Measurements from ENCODE around the gene RNGTT.

Gene RNGTT

DNA sequence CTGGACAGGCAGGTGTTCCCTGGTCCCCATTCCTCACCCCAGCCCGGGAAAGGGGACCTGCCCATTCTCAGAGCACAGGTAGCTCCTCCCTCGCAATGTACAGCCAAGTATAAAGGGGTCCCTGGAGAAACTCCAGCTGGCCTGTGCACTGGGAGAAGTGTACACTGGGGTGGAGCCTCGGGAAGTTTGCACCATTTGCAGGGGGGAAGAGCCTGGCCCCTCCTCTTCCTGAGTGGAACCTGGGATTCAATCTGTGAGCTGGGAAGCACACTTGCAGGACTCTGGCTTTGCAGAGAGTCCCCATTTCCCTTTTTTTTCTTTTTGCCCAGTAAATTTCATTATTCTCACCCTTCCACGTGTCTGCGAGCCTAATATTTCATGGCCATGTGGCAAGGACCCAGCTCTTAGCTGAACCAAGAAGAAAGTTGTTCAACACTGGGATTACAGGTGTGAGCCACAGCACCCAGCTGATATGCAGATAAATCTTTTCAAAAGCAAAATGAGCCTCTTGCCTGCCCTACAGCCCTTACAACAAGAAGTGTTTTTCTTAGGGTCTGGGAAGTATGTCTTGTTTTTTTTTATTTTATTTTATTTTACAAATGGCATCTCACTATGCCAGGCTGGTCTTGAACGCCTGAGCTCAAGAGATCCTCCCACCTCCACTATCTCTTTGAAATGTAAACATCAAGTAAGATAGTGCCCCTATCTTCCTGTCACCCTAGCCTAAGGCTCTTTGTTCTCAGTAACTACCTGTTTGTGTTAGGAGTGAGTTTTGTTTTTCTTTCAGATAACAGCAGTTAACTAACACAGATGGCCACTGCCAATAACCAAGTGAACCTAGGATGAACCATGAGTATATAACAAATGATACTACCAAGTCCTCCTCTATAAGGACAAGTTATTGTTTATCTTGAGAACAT is 9.3 kb upstream of the RNGTT start:
- no peaks in the 10 kb centered on the region for H3K9me3 ChIP-seq (ENCODE audit: control insufficient read depth, insufficient read depth, low read depth, low read length)
- no peaks in the 10 kb centered on the region for H3K36me3 ChIP-seq (ENCODE audit: control insufficient read depth in 2 of 2, insufficient read depth in 1 of 2, low read length in 2 of 2)
- peak overlapping the region; percentile 43; the same call in 1 of the 2 replicates for H3K27ac ChIP-seq (ENCODE audit: extremely low read depth, low read depth, low read length)
- POLR2A ChIA-PET, result interaction anchor here (1.5 to 4.1 kb wide), 2 partner anchors 9 to 108 kb away, joined by 8 to 19 read pairs; partner anchors contain the start of genes PNRC1 and RNGTT
- CTCF ChIA-PET, result interaction anchor here (0.5 to 4.0 kb wide), 8 partner anchors 9 to 399 kb away, joined by 3 to 20 read pairs (median 4); partner anchors contain the start of gene RNGTT
- H3K4me1 ChIP-seq (ENCODE audit: control insufficient read depth, insufficient read depth, low read length), result peaks cover 19% of the 10 kb centered on the region
- H3K4me3 ChIP-seq (ENCODE audit: low read depth, low read length), result no peak overlapping the region
- TF ChIP-seq ZNF248 (tag by site-specific recombination; IDR thresholded peaks at IDR 0.05) (no peak), FEZF1 (tag by site-specific recombination; IDR thresholded peaks at IDR 0.05) (peak; percentile 74), ZNF10 (tag by site-specific recombination; IDR thresholded peaks at IDR 0.05) (no peak), ZNF510 (tag by site-specific recombination; IDR thresholded peaks at IDR 0.05; ENCODE audit: insufficient replicate concordance) (no peak), ZNF776 (tag by site-specific recombination; IDR thresholded peaks at IDR 0.05; ENCODE audit: borderline replicate concordance) (no peak), IKZF3 (tag by site-specific recombination; IDR thresholded peaks at IDR 0.05) (peak; percentile 47; the same call in 1 of the 2 replicates), ZNF114 (tag by site-specific recombination; IDR thresholded peaks at IDR 0.05) (no peak), ZNF23 (tag by site-specific recombination; IDR thresholded peaks at IDR 0.05; ENCODE audit: borderline replicate concordance) (no peak), ZNF146 (tag by site-specific recombination; IDR thresholded peaks at IDR 0.05) (no peak), ZNF394 (tag by site-specific recombination; IDR thresholded peaks at IDR 0.05; ENCODE audit: borderline replicate concordance) (no peak), ZNF133 (tag by site-specific recombination; IDR thresholded peaks at IDR 0.05) (no peak), ZFP3 (tag by site-specific recombination; IDR thresholded peaks at IDR 0.05; ENCODE audit: low read depth) (no peak), ELK4 (IDR thresholded peaks at IDR 0.05; ENCODE audit: borderline replicate concordance, low read depth, low read length) (no peak), ZNF175 (tag by site-specific recombination; IDR thresholded peaks at IDR 0.05) (no peak), ZNF19 (tag by site-specific recombination; IDR thresholded peaks at IDR 0.05; ENCODE audit: low read depth) (no peak), ZNF221 (tag by site-specific recombination; IDR thresholded peaks at IDR 0.05; ENCODE audit: borderline replicate concordance) (no peak), ZNF16 (tag by site-specific recombination; IDR thresholded peaks at IDR 0.05; ENCODE audit: low read depth) (no peak), ZNF629 (tag by site-specific recombination; IDR thresholded peaks at IDR 0.05) (no peak), ZSCAN30 (tag by site-specific recombination; IDR thresholded peaks at IDR 0.05) (peak; percentile 28; the same call in 1 of the 2 replicates), ZNF837 (tag by site-specific recombination; IDR thresholded peaks at IDR 0.05) (no peak), ZNF121 (tag by site-specific recombination; IDR thresholded peaks at IDR 0.05) (no peak), BCL11A (tag by site-specific recombination; IDR thresholded peaks at IDR 0.05; ENCODE audit: low read depth) (no peak), ZXDB (tag by site-specific recombination; IDR thresholded peaks at IDR 0.05) (peak; percentile 93), SP3 (tag by site-specific recombination; IDR thresholded peaks at IDR 0.05) (no peak), ZNF391 (tag by site-specific recombination; IDR thresholded peaks at IDR 0.05; ENCODE audit: borderline replicate concordance, low read depth) (no peak)
- TF ChIP-seq, protein P1, sequence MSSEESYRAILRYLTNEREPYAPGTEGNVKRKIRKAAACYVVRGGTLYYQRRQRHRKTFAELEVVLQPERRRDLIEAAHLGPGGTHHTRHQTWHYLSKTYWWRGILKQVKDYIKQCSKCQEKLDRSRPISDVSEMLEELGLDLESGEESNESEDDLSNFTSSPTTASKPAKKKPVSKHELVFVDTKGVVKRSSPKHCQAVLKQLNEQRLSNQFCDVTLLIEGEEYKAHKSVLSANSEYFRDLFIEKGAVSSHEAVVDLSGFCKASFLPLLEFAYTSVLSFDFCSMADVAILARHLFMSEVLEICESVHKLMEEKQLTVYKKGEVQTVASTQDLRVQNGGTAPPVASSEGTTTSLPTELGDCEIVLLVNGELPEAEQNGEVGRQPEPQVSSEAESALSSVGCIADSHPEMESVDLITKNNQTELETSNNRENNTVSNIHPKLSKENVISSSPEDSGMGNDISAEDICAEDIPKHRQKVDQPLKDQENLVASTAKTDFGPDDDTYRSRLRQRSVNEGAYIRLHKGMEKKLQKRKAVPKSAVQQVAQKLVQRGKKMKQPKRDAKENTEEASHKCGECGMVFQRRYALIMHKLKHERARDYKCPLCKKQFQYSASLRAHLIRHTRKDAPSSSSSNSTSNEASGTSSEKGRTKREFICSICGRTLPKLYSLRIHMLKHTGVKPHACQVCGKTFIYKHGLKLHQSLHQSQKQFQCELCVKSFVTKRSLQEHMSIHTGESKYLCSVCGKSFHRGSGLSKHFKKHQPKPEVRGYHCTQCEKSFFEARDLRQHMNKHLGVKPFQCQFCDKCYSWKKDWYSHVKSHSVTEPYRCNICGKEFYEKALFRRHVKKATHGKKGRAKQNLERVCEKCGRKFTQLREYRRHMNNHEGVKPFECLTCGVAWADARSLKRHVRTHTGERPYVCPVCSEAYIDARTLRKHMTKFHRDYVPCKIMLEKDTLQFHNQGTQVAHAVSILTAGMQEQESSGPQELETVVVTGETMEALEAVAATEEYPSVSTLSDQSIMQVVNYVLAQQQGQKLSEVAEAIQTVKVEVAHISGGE (tag by site-specific recombination; conservative IDR thresholded peaks at IDR 0.05; ENCODE audit: low read depth), result no peak
- TF ChIP-seq, protein P2, sequence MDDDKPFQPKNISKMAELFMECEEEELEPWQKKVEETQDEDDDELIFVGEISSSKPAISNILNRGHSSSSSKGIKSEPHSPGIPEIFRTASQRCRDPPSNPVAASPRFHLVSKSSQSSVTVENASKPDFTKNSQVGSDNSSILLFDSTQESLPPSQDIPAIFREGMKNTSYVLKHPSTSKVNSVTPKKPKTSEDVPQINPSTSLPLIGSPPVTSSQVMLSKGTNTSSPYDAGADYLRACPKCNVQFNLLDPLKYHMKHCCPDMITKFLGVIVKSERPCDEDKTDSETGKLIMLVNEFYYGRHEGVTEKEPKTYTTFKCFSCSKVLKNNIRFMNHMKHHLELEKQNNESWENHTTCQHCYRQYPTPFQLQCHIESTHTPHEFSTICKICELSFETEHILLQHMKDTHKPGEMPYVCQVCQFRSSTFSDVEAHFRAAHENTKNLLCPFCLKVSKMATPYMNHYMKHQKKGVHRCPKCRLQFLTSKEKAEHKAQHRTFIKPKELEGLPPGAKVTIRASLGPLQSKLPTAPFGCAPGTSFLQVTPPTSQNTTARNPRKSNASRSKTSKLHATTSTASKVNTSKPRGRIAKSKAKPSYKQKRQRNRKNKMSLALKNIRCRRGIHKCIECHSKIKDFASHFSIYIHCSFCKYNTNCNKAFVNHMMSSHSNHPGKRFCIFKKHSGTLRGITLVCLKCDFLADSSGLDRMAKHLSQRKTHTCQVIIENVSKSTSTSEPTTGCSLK (tag by site-specific recombination; IDR thresholded peaks at IDR 0.05), result no peak
- TF ChIP-seq, protein P3, sequence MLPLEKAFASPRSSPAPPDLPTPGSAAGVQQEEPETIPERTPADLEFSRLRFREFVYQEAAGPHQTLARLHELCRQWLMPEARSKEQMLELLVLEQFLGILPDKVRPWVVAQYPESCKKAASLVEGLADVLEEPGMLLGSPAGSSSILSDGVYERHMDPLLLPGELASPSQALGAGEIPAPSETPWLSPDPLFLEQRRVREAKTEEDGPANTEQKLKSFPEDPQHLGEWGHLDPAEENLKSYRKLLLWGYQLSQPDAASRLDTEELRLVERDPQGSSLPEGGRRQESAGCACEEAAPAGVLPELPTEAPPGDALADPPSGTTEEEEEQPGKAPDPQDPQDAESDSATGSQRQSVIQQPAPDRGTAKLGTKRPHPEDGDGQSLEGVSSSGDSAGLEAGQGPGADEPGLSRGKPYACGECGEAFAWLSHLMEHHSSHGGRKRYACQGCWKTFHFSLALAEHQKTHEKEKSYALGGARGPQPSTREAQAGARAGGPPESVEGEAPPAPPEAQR (tag by site-specific recombination; IDR thresholded peaks at IDR 0.05), result no peak

Measured in HEK293 (cell line).